GM12874 (cell line): Measurements from ENCODE around the gene KCTD21.

ENCODE experiments used
- TF ChIP-seq, protein P1 (sequence below): IDR thresholded peaks from 2 replicates; pipeline ENCODE4 v1.5.1; 2011; ENCODE audit warnings: low read depth, mild to moderate bottlenecking, control low read depth, low read length, moderate library complexity; ENCODE audit not compliant: insufficient read depth

Gene KCTD21

DNA sequence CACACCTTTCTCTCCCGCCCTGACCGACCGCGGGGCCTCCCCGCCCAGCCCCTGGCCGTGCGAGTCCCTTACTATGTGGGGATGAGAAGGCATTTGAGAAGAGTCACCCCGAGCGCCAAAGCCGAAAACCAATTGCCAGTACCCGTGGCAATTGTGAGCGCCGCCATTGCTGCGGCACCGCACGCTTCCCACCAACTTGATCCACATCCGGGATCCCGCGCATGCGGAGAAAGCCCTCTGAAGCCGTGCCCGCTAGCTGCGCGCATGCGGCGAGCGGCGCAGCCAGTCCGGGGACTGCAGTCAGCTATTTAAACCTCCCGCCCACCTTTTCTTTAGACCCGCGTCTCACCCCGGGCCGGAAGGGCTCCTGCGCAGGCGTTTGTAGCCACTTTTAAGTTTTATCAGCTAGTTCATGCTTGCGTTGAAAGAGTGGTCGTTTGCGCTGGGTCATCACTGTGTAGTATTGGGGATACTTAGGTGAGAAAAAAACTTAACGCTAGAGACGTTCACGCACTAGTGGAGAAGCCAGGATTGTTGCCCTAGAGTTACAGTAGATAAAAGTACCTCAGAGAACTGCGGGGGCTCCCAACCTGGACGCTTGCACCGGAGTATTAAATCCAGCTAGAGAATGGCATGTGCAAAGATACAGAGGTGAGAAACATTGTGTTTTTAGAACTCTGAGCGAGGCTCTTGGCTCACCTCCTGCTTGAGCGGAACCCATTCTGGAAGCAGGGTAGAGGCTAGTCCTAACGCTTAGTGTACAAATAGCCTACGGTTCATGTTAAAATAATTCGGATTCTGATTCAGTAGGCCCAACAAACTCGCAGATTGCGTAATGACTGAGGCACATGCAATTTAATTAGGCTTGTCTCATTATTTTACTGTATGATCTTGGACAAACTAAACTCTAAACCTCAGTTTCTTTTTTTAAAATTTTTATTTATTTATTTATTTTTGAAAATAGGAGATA is 48.7 kb downstream of the KCTD21 start, which contains the start of gene ALG8:
Gene ALG8, minus strand, starts transcription at position 205 of the 970 bp plus-strand sequence. Its CDS starts 38 bp downstream, at position 167.
- TF ChIP-seq, protein P1, sequence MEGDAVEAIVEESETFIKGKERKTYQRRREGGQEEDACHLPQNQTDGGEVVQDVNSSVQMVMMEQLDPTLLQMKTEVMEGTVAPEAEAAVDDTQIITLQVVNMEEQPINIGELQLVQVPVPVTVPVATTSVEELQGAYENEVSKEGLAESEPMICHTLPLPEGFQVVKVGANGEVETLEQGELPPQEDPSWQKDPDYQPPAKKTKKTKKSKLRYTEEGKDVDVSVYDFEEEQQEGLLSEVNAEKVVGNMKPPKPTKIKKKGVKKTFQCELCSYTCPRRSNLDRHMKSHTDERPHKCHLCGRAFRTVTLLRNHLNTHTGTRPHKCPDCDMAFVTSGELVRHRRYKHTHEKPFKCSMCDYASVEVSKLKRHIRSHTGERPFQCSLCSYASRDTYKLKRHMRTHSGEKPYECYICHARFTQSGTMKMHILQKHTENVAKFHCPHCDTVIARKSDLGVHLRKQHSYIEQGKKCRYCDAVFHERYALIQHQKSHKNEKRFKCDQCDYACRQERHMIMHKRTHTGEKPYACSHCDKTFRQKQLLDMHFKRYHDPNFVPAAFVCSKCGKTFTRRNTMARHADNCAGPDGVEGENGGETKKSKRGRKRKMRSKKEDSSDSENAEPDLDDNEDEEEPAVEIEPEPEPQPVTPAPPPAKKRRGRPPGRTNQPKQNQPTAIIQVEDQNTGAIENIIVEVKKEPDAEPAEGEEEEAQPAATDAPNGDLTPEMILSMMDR, result no peak

DNA sequence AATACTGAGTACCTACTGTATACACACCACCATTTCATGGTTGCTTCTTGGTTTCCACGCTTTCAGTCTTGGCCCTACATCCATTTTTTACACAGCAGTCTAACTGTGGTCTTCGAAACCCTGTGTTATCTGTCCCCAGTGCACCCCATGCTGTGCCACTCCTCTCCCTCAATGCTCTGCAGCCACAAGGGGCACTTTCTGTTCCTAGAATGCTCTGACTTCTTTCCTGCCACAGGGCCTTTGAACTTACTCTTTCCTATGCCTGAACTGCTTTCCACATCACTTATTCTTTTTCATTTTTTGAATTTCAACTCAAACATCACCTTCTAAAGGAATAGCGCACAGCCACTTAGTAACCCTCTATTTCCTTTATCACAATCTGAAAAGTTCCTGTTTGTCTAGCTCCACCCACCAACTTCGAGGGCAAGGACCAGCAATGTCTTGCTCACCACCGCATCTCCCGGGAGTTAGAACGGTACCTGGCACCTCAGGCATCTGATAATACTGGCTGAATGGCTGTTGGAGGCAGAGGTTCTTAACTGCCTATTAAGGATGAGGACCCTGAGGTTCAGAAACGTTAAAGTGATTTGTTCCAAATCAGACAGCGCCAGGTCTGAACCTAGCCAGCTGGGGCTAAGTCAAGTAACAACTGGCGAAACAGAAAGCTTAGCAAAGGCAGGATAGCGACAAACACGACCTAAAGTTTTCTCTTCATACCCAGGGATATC is 49.6 kb downstream of the KCTD21 start:
- TF ChIP-seq, protein P1, result 0 out of 2 replicates have a peak, but pooled peaks have one; percentile 6

DNA sequence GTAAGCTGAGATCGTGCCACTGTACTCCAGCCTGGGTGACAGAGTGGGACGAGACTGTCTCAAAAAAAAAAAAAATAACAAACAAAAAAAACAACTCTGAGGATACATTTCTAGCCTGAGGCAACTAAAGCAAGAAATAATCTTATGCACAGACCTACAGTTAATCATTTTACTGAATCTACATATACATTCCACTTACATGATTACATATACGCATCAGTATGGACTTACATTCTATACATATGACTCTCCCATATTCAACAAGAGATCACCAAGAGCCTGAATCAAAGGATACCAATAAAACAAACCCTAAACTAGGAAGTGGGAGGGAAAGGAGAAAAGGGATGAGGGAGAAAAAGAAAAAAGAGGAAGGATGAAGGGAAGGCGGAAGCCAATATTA is 50.1 kb downstream of the KCTD21 start:
- TF ChIP-seq, protein P1, result no peak

DNA sequence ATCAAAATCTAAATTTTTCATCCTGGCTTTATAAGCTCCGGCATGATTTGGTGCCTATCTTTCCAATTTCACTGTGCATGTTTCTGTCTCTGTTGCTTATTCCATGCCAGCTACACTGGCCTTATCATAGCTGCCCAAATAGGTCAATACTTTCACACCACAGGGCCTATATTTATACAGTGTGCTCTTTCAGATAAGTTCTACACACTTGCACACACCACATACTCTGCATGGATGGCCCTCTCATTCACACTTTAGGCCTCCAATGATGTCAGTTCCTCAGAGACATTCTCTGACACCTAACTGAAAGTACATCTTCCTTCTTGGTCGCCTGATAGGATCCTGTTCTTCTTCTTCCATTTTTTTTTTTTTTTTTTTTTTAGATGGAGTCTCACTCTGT is 56.0 kb downstream of the KCTD21 start:
- TF ChIP-seq, protein P1, result no peak

DNA sequence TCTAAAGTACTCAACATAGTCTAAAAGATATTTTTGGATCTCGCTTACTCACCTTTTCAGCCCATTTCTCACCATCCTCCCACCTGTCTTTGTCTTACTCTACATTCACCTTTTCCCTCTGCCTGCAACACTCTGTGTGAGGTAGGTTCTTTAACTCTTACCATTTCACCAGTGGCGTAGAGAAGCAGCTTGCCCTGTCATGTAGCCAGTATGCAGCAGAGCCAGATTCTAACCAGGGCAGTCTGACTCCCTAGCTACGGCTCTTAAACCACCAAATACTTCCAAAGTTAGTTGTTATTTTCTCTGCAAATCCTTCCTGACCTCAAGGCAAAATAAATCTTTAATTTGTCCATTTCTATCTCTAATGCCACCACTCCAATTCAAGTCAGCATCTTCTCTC is 56.5 kb downstream of the KCTD21 start:
- TF ChIP-seq, protein P1, result no peak

DNA sequence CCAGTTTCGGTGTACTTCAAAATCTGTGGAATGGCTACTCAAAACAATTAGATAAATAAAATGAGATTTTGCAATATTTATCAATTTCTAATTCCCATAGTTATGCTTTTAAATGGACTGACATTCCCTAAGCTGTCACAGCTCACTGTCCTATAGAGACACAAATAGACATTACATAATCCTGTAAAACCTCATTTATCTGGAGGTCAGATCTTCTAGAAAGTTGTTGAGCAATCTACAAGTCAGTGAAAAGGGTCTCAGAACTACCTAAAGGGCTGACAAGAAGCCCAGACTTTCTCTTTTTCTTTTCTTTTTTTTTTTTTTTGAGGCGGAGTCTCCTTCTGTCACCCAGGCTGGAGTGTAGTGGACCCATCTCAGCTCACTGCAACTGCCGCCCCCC is 61.0 kb downstream of the KCTD21 start:
- TF ChIP-seq, protein P1, result no peak
